Astrocyte of the cerebellum (primary cell): Measurements from ENCODE around the gene S100A10.

Source experiments
- DNase-seq: peaks from one replicate; pipeline ENCODE4 v3.0.0-alpha.2; 2011; ENCODE audit warnings: low read depth
- H3K4me3 ChIP-seq: 2 replicates; pipeline ENCODE4 v1.5.1; 2011; ENCODE audit warnings: mild to moderate bottlenecking, low read depth, low read length, moderate library complexity
- in situ Hi-C: cut with HindIII; loops from 2 replicates; pipeline ENCODE4 v1.10.0; 2017; ENCODE audit warnings: low sequenced_read_pairs
- TF ChIP-seq, protein P1 (sequence below): IDR thresholded peaks from 2 replicates; pipeline ENCODE4 v1.5.1; 2012; ENCODE audit warnings: low read length, low read depth, moderate library complexity, mild to moderate bottlenecking; ENCODE audit errors: missing control alignments

Gene S100A10

GRCh38 chr1:151994956-151995355 is 1.3 kb upstream of the S100A10 start:
- no peak overlapping the region for H3K4me3 ChIP-seq
- in situ Hi-C loops: no loop called here
- DNase-seq: peak; percentile 98
- TF ChIP-seq, protein P1, sequence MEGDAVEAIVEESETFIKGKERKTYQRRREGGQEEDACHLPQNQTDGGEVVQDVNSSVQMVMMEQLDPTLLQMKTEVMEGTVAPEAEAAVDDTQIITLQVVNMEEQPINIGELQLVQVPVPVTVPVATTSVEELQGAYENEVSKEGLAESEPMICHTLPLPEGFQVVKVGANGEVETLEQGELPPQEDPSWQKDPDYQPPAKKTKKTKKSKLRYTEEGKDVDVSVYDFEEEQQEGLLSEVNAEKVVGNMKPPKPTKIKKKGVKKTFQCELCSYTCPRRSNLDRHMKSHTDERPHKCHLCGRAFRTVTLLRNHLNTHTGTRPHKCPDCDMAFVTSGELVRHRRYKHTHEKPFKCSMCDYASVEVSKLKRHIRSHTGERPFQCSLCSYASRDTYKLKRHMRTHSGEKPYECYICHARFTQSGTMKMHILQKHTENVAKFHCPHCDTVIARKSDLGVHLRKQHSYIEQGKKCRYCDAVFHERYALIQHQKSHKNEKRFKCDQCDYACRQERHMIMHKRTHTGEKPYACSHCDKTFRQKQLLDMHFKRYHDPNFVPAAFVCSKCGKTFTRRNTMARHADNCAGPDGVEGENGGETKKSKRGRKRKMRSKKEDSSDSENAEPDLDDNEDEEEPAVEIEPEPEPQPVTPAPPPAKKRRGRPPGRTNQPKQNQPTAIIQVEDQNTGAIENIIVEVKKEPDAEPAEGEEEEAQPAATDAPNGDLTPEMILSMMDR: no peak

DNA sequence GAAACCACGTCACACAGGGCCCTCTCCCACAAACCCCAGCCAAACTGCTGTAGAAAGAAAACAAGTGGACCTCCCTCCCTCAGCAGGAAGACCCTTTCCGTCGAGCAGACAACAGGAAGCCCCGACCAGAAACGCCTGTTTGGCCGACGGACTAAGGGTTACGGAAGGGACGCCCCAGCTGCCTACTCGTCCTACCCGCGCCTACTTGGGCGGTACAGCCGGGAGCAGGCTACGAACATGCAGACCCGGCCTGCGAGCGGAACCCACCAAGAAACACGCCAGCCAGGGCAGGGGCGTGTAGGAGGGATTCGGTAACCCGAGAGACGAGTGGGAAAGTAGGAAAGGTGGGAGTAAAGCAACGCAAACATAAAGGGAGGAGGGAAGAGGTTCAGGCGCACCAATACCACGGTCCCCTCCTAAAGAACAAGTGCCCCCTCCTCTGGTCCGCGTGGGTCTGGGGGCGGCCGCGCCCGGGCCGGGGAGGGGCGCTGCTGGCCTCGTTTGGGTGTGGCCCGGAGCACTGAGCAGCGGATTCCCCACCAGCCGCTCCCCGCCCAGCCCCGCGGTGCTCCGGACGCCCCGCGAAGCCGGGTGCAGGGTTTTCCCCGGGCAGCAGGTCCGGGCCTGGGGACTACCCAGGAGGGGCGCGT is 450 bp downstream of the S100A10 start:
- in situ Hi-C loops: no loop called here
- no peak for DNase-seq
- TF ChIP-seq, protein P1: no peak
- H3K4me3 ChIP-seq: peak overlapping the region; percentile 96

- DNase-seq: peak; percentile 76
- H3K4me3 ChIP-seq: peak overlapping the region; percentile 96
- TF ChIP-seq, protein P1: no peak
- in situ Hi-C loops: no loop called here
Observed at GRCh38 chr1:151992303-151993083, 1.2 kb downstream of the S100A10 start.

- DNase-seq: no peak
- peak overlapping the region; percentile 96 for H3K4me3 ChIP-seq
- TF ChIP-seq, protein P1: no peak
- in situ Hi-C loops: no loop called here
Observed at GRCh38 chr1:151991663-151992302, 1.9 kb downstream of the S100A10 start.

DNA sequence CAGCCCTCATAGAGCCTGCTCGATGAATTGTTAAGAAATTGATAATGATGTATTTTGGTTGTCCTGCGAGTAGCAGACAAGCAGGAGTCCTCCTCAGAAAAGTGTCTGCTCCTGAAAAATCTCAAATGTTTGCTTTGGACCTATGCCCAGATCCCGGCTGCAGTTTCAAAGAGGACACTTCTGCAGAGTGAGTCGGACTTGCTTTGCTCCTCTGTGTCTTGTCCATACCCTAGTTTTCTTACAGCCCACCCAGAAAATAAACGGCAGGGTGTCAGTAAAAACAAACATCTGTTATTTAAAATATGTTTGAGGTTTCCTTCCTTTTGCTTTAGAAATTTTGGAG is 2.8 kb downstream of the S100A10 start:
- peak overlapping the region; percentile 96 for H3K4me3 ChIP-seq
- TF ChIP-seq, protein P1: no peak
- in situ Hi-C loops: no loop called here
- no peak for DNase-seq

GRCh38 chr1:151990058-151990855 is 3.4 kb downstream of the S100A10 start:
- no peak for DNase-seq
- in situ Hi-C loops: no loop called here
- peak overlapping the region; percentile 96 for H3K4me3 ChIP-seq
- TF ChIP-seq, protein P1: no peak
